ENCODE measurements around the gene POU2F3. TPM values are rescaled to one million over a fixed set of nuclear protein-coding genes. Genes with fewer than 3 reads are reported as not detected.

Gene POU2F3
- total RNA-seq, 3 donors from 2014 or later (not counting 1 experiment from before 2014, with no cell fraction given) = not detected

GRCh38 chr11:120296554-120296953 lies 56.6 kb downstream of the POU2F3 start:
- no peak overlapping the region for H3K4me3 ChIP-seq (ENCODE audit: low read length)
- H3K27ac Mint-ChIP-seq = no peak overlapping the region
- no peak for TF ChIP-seq CTCF (IDR thresholded peaks at IDR 0.05)
- no peak for DNase-seq
- no peaks in the 10 kb centered on the region for H3K9me3 Mint-ChIP-seq
- H3K9me3 ChIP-seq (ENCODE audit: control insufficient read depth, insufficient read depth, low read length) = no peaks in the 10 kb centered on the region
- no peak overlapping the region for H3K4me3 Mint-ChIP-seq
- no peak overlapping the region for H3K27ac ChIP-seq (ENCODE audit: low read length)
- no peaks in the 10 kb centered on the region for H3K4me1 ChIP-seq (ENCODE audit: control insufficient read depth, insufficient read depth, low read length)
- no peaks in the 10 kb centered on the region for H3K4me1 Mint-ChIP-seq
- WGBS (ENCODE audit: insufficient coverage) = 96% methylated on average over 5 of the region's 5 CpGs
- H3K36me3 Mint-ChIP-seq = no peaks in the 10 kb centered on the region
- ATAC-seq = no peak
- peaks cover 30 to 57% of the 10 kb centered on the region in 2 donors for H3K27me3 Mint-ChIP-seq (ENCODE audit: low read depth in 2 of 2)
- intact Hi-C loops (cut with micrococcal nuclease) = no loop called here
- no peaks in the 10 kb centered on the region for H3K27me3 ChIP-seq (ENCODE audit: control insufficient read depth, insufficient read depth, low read length)
- H3K36me3 ChIP-seq (ENCODE audit: control insufficient read depth, insufficient read depth, low read length) = no peaks in the 10 kb centered on the region

GRCh38 chr11:120298461-120298860 lies 58.5 kb downstream of the POU2F3 start:
- no peaks in the 10 kb centered on the region for H3K27me3 ChIP-seq (ENCODE audit: control insufficient read depth, insufficient read depth, low read length)
- H3K9me3 ChIP-seq (ENCODE audit: control insufficient read depth, insufficient read depth, low read length) = no peaks in the 10 kb centered on the region
- intact Hi-C loops (cut with micrococcal nuclease) = no loop called here
- no peak overlapping the region for H3K27ac ChIP-seq (ENCODE audit: low read length)
- Mint-ChIP-seq H3K27ac (no peak overlapping the region), H3K4me1 (no peaks in the 10 kb centered on the region), H3K4me3 (no peak overlapping the region), H3K9me3 (no peaks in the 10 kb centered on the region), H3K36me3 (no peaks in the 10 kb centered on the region), H3K27me3 (ENCODE audit: low read depth in 2 of 2) (peaks cover 29 to 50% of the 10 kb centered on the region in 2 donors)
- DNase-seq = no peak
- H3K4me3 ChIP-seq (ENCODE audit: low read length) = no peak overlapping the region
- no peak for ATAC-seq
- H3K4me1 ChIP-seq (ENCODE audit: control insufficient read depth, insufficient read depth, low read length) = no peaks in the 10 kb centered on the region
- no peak for TF ChIP-seq CTCF (IDR thresholded peaks at IDR 0.05)
- WGBS (ENCODE audit: insufficient coverage) = 84% methylated on average over 5 of the region's 5 CpGs
- H3K36me3 ChIP-seq (ENCODE audit: control insufficient read depth, insufficient read depth, low read length) = no peaks in the 10 kb centered on the region

DNA sequence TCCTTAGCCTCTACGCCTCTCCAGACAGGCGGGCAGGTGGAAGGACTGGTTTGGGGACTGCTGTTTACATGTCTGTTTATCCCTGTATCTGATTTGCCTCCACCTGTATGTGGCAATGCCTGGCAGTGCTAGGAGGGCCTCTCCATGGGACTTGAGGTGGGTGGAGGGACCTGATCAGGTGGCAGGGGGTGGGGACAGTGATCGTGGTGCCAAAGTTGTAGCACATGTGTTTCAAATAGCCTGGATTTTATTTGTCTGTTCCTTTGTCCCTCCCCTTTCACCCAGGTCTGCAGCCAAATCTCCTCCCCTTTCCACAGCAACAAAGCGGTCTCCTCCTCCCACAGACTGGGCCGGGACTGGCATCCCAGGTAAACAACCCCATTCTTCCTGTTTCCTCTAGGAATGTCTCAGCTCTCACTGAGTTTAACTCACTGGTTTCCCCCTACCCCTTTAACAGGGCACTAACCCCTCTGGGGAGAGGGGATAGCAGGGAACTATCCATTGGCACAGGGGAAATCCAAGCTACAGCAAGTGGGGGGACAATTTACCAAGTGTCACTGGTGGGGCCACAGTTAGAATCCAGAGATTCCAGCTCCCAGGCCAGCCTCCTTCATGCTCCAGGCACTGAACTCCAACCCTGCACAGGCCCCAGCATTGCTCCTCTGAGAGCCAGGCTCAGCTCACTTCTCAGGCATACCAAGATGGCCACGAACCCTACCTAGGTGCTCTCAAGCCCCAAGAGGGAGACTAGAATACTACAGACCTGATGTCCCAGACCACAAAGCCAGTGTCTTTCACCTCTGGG lies 62.3 kb downstream of the POU2F3 start:
- no peak for ATAC-seq
- Histone ChIP-seq H3K9me3 (ENCODE audit: control insufficient read depth, insufficient read depth, low read length) (no peaks in the 10 kb centered on the region), H3K4me3 (ENCODE audit: low read length) (no peak overlapping the region), H3K27ac (ENCODE audit: low read length) (no peak overlapping the region), H3K4me1 (ENCODE audit: control insufficient read depth, insufficient read depth, low read length) (no peaks in the 10 kb centered on the region), H3K27me3 (ENCODE audit: control insufficient read depth, insufficient read depth, low read length) (no peaks in the 10 kb centered on the region), H3K36me3 (ENCODE audit: control insufficient read depth, insufficient read depth, low read length) (no peaks in the 10 kb centered on the region)
- intact Hi-C loops (cut with micrococcal nuclease) = no loop called here
- H3K27ac Mint-ChIP-seq = no peak overlapping the region
- no peak overlapping the region for H3K4me3 Mint-ChIP-seq
- DNase-seq = no peak
- TF ChIP-seq CTCF (IDR thresholded peaks at IDR 0.05) = no peak
- no peaks in the 10 kb centered on the region for H3K4me1 Mint-ChIP-seq
- H3K27me3 Mint-ChIP-seq (ENCODE audit: low read depth in 2 of 2) = peaks cover 17 to 23% of the 10 kb centered on the region in 2 donors
- H3K36me3 Mint-ChIP-seq = no peaks in the 10 kb centered on the region
- H3K9me3 Mint-ChIP-seq = no peaks in the 10 kb centered on the region
- 72% methylated on average over 6 of the region's 6 CpGs for WGBS (ENCODE audit: insufficient coverage)

Measured in natural killer cell (primary cell).